Spleen (tissue), 11 donors: ENCODE results near the gene FBP2. TPM values are rescaled to one million over a fixed set of nuclear protein-coding genes. Genes with fewer than 3 reads are reported as not detected.

Experiments
- DNase-seq: peaks from one replicate; pipeline ENCODE4 v3.0.0-alpha.2; 2020
- H3K27ac ChIP-seq, 8 donors: fragments of 200-600 bp; sonication (generic) in 7 of 8; 1 replicate in 4 of 8; 2 replicates in 4 of 8; pipeline versions ENCODE4 v1.5.0 to v1.8.0; 2016 to 2021; ENCODE audit warnings: inconsistent platforms in 4 of 8, mild to moderate bottlenecking in 4 of 8, moderate library complexity in 1 of 8
- H3K27me3 ChIP-seq, 7 donors: fragments of 200-600 bp; sonication (generic) in 6 of 7; replicated peaks in 1 of 7; 1 replicate in 4 of 7; 2 replicates in 3 of 7; pipeline versions ENCODE4 v1.5.0 to v1.8.0; 2016 to 2021; ENCODE audit warnings: inconsistent platforms in 3 of 7, mild to moderate bottlenecking in 1 of 7
- H3K36me3 ChIP-seq, 6 donors: fragments of 200-600 bp; sonication (generic) in 5 of 6; 1 replicate in 4 of 6; 2 replicates in 2 of 6; pipeline versions ENCODE4 v1.5.0 to v1.8.0; 2016 to 2021; ENCODE audit warnings: inconsistent platforms in 2 of 6
- H3K4me1 ChIP-seq, 6 donors: fragments of 200-600 bp; sonication (generic) in 5 of 6; 1 replicate in 3 of 6; 2 replicates in 3 of 6; pipeline versions ENCODE4 v1.5.0 to v1.8.0; 2016 to 2021; ENCODE audit warnings: inconsistent platforms in 3 of 6
- H3K4me3 ChIP-seq, 8 donors: fragments of 200-600 bp; sonication (generic) in 7 of 8; 1 replicate in 4 of 8; 2 replicates in 4 of 8; pipeline versions ENCODE4 v1.5.0 to v1.8.0; 2016 to 2021; ENCODE audit warnings: inconsistent platforms in 4 of 8, mild to moderate bottlenecking in 4 of 8, moderate library complexity in 2 of 8
- H3K9me3 ChIP-seq, 8 donors: fragments of 200-600 bp; sonication (generic) in 7 of 8; 1 replicate in 4 of 8; 2 replicates in 4 of 8; pipeline versions ENCODE4 v1.5.0 to v1.8.0; 2016 to 2021; ENCODE audit warnings: inconsistent platforms in 4 of 8
- POLR2A ChIP-seq, 3 donors: fragments of 450-650 bp; IDR thresholded peaks; one replicate each; pipeline ENCODE4 v1.5.1; 2017; ENCODE audit warnings: antibody characterized with exemption in 3 of 3, mild to moderate bottlenecking in 1 of 3
- POLR2AphosphoS5 ChIP-seq, 3 donors: sonication (generic); formaldehyde crosslinking; IDR thresholded peaks; one replicate each; pipeline ENCODE4 v1.5.1; 2017; ENCODE audit warnings: antibody characterized with exemption in 3 of 3
- WGBS, 5 donors: extraction: QIAGEN DNeasy Blood & Tissue Kit in 3 of 5; methylation state at CpG; one replicate each; pipeline versions ENCODE4 v1.1.5 to v1.1.7; 2013 to 2018; 5-methylcytosine and 5-hydroxymethylcytosine counted together
- intact Hi-C: fragments of 100-400 bp; cut with DNase I; formaldehyde crosslinking; loops from one replicate; pipeline ENCODE4 v1.15.0; 2023; ENCODE audit warnings: low total_unique reads
- polyA plus RNA-seq, 3 donors: library from polyadenylated mRNA; stranded (reverse); fragments of 200-250 nt; gene quantifications; one replicate each; pipeline ENCODE4 v1.2.1, GENCODE V29; 2013
- total RNA-seq, 7 donors: library from RNA; depleted of rRNA in 3 of 7; stranded (reverse); fragments of >200 nt in 3 of 7; fragmentation: NEBNext Ultra II Directional in 4 of 7; extraction: Animal tissue kit (Norgen Biotek cat#: 25700) in 4 of 7; gene quantifications; one replicate each; pipeline versions ENCODE4 v1.1.0 to v1.2.1, GENCODE V29; 2016 to 2021
- TF ChIP-seq, protein P1 (sequence below), 11 experiments: fragments of 200-600 bp in 7 of 11; fragments of 450-650 bp in 4 of 11; sonication (generic) in 4 of 11; IDR thresholded peaks in 8 of 11; conservative IDR thresholded peaks in 3 of 11; 1 replicate in 7 of 11; 2 replicates in 4 of 11; pipeline versions ENCODE4 v1.4.0 to v1.8.0; 2016 to 2021; ENCODE audit warnings: antibody characterized with exemption in 11 of 11, inconsistent platforms in 4 of 11, mild to moderate bottlenecking in 1 of 11
- donor health status: healthy with polysubstance abuse.
- donor health status: DM: no; HTN: no; CAD: no; lungs with moderate emphysema.
- donor health status: DM: no; HTN: no; CAD: no.
- donor health status: Bipolar disorder and iron deficiency.
- donor health status: healthy.
- donor health status: DM: no; HTN: no; CAD: no.
- donor health status: DM: yes; HTN: yes; CAD: no.

FBP2 gene
- total and polyA plus RNA-seq, 10 donors, result 0.06 to 0.50 TPM; not detected in 8

DNA sequence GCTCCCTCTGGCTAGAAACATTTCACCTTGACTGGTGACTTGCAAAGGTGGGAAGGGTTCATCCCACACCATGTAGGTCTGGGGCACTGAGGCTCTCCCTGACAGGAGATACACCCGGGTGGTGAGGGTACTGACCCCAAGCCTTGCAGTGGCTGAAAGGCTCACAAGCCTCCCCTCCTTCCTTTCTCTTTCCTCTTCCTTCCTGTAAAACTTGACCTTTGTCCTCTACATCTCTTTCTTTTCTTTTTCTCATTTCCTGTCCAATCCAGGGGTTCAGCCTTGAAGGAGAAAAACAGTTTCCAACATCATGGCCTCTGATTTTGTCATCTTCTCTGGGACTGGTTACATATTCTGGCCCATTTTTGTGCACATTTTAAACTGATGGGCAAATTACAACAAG, 16.6 kb downstream of the FBP2 start:
- Histone ChIP-seq H3K4me3 (no peak overlapping the region), H3K4me1 (no peaks in the 10 kb centered on the region), H3K36me3 (no peaks in the 10 kb centered on the region), H3K27me3 (peaks cover 0 to under 1% (median 0%) of the 10 kb centered on the region in 7 donors), H3K27ac (no peak overlapping the region), H3K9me3 (no peaks in the 10 kb centered on the region)
- 0 to 22% (median 19%) methylated on average over 1 of the region's 1 CpG for WGBS, 5 donors
- TF ChIP-seq, protein P1, sequence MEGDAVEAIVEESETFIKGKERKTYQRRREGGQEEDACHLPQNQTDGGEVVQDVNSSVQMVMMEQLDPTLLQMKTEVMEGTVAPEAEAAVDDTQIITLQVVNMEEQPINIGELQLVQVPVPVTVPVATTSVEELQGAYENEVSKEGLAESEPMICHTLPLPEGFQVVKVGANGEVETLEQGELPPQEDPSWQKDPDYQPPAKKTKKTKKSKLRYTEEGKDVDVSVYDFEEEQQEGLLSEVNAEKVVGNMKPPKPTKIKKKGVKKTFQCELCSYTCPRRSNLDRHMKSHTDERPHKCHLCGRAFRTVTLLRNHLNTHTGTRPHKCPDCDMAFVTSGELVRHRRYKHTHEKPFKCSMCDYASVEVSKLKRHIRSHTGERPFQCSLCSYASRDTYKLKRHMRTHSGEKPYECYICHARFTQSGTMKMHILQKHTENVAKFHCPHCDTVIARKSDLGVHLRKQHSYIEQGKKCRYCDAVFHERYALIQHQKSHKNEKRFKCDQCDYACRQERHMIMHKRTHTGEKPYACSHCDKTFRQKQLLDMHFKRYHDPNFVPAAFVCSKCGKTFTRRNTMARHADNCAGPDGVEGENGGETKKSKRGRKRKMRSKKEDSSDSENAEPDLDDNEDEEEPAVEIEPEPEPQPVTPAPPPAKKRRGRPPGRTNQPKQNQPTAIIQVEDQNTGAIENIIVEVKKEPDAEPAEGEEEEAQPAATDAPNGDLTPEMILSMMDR (IDR thresholded peaks at IDR 0.05 in 8 of 11, conservative IDR thresholded peaks at IDR 0.05 in 3 of 11), result no peak
- DNase-seq, result no peak
- intact Hi-C loops, result no loop called here

DNA sequence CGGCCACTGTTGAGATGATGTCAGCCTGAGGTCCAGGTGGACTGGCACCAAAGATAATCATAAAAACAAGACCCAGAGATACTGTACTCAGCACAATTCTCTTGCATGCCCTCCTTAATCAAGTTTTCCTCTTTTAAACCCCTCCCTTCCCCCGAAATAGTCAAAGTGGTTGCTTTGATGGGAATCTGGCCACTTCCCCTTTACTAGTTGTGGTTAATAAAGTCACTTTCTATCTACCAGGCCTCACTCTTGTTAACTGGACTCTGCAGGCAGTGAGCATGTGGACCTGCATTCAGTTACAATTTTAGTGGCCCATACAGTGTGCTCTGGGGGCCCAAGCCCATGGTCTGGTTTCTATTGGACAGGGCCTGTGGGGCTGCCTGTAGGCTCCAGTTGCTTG, 17.5 kb downstream of the FBP2 start:
- Histone ChIP-seq H3K27ac (no peak overlapping the region), H3K9me3 (no peaks in the 10 kb centered on the region), H3K36me3 (no peaks in the 10 kb centered on the region), H3K4me1 (no peaks in the 10 kb centered on the region), H3K4me3 (no peak overlapping the region), H3K27me3 (peaks cover 0 to 10% (median 0%) of the 10 kb centered on the region in 7 donors)
- no peak for DNase-seq
- intact Hi-C loops, result no loop called here
- TF ChIP-seq POLR2AphosphoS5 (IDR thresholded peaks at IDR 0.05) (no peak), POLR2A (IDR thresholded peaks at IDR 0.05) (no peak)
- TF ChIP-seq, protein P1 (IDR thresholded peaks at IDR 0.05 in 8 of 11, conservative IDR thresholded peaks at IDR 0.05 in 3 of 11), result no peak
- 54 to 76% (median 74%) methylated on average over 2 of the region's 2 CpGs for WGBS, 5 donors

DNA sequence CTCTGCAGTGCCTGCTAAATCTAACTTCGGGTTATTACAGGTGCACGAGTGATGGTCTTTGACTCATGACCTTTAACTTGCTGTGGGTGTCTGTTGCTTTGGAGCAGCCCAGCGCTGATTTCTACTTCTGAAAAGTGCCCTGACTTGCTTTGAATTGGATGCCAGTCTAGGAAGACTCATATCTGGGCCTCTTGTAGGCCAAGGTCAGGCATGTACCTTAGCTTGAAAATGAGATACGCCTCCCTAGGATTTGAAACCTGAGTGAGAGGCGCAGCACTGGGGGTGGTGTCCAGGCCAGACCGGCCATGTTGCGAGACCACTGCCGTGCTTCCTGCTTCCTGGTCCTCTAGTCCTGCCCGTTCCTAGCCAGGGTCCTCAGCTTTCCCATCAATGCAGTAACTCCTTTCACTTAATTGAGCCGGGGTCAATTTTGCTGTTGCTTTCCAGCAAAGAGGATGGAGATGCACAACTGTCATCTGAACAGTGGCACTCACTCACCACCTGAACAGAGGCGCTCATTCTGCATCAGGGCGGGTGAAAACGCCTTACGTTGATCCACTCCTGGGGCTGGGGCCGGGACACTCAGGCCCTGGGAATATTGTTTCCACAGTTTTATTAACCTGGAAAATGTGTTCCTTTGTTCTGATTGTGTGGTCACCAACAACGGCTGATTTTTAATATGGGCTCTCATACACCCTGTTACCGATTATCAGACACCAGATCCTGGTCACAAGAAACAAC, 24.5 kb downstream of the FBP2 start:
- WGBS, 5 donors, result 88 to 95% (median 90%) methylated on average over 16 to 17 of the region's 17 CpGs
- DNase-seq, result no peak
- intact Hi-C loops, result no loop called here
- Histone ChIP-seq H3K36me3 (no peaks in the 10 kb centered on the region), H3K4me3 (no peak overlapping the region), H3K27ac (no peak overlapping the region), H3K27me3 (peaks cover 0 to 12% (median 0%) of the 10 kb centered on the region in 7 donors), H3K9me3 (no peaks in the 10 kb centered on the region), H3K4me1 (no peaks in the 10 kb centered on the region)
- no peak for TF ChIP-seq POLR2AphosphoS5 (IDR thresholded peaks at IDR 0.05)
- TF ChIP-seq, protein P1 (IDR thresholded peaks at IDR 0.05 in 8 of 11, conservative IDR thresholded peaks at IDR 0.05 in 3 of 11), result no peak
- no peak for TF ChIP-seq POLR2A (IDR thresholded peaks at IDR 0.05)

DNA sequence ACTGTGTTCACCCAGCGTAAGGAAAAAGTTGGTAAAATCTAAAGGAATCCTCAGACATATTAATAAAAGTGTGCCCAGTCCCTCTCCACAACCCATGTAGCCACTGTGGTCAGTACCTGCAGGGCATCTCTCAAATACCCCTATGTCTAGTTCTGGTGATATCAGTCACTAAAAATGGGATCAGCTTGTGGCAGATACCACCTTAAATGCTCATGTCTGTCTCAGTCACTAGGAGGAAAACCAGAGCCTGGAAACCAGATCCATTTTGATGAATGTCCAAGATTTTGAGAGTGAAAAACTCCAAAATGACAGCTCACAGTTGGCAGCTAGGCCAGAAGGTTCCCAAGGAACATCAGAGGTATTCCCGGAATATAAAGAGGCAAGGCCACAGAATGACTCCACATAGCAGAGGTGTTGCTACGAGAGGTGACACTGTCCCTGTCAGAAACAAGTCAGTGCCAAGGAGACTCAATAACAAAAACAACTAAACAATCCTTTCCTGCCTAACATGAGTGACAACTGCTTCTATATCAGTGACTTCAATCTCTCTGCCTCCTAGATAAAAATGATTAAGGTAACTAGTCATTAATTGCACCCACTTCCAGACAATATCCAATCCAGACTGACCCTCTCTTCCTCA, 25.3 kb downstream of the FBP2 start:
- 77 to 90% (median 80%) methylated on average over 3 of the region's 3 CpGs for WGBS, 5 donors
- Histone ChIP-seq H3K9me3 (no peaks in the 10 kb centered on the region), H3K4me3 (no peak overlapping the region), H3K27ac (no peak overlapping the region), H3K27me3 (peaks cover 0 to 12% (median 0%) of the 10 kb centered on the region in 7 donors), H3K4me1 (no peaks in the 10 kb centered on the region), H3K36me3 (no peaks in the 10 kb centered on the region)
- DNase-seq, result no peak
- intact Hi-C loops, result no loop called here
- TF ChIP-seq, protein P1 (IDR thresholded peaks at IDR 0.05 in 8 of 11, conservative IDR thresholded peaks at IDR 0.05 in 3 of 11), result no peak
- TF ChIP-seq POLR2A (IDR thresholded peaks at IDR 0.05) (no peak), POLR2AphosphoS5 (IDR thresholded peaks at IDR 0.05) (no peak)
